GM23338 (cell line): Measurements from ENCODE around the gene POU2F3. TPM values are rescaled to one million over a fixed set of nuclear protein-coding genes. Genes with fewer than 3 reads are reported as not detected.

ENCODE experiments used
- ATAC-seq: fragments of 200-7000 bp; cut with Tn5 transposase; 3 replicates; pipeline ENCODE4 v1.9.1; 2020
- DNase-seq: peaks from one replicate; pipeline ENCODE4 v3.0.0-alpha.2; 2015; ENCODE audit warnings: low spot score
- H2AFZ ChIP-seq: fragments of 200-600 bp; sonication (generic); 2 replicates; pipeline ENCODE4 v1.8.0; 2016; ENCODE audit warnings: antibody characterized with exemption, mild to moderate bottlenecking, moderate library complexity
- H3F3A ChIP-seq: fragments of 200-600 bp; sonication (generic); replicated peaks from 2 replicates; pipeline ENCODE4 v1.8.0; 2017; ENCODE audit warnings: antibody characterized with exemption, mixed run types, low read depth
- H3K27ac ChIP-seq: fragments of 200-600 bp; sonication (generic); 2 replicates; pipeline ENCODE4 v1.6.1; 2016; ENCODE audit warnings: low read depth
- H3K27me3 ChIP-seq: fragments of 200-600 bp; sonication (generic); 2 replicates; pipeline ENCODE4 v1.8.0; 2016; ENCODE audit warnings: mild to moderate bottlenecking, mixed run types, moderate library complexity; ENCODE audit not compliant: insufficient read depth
- H3K36me3 ChIP-seq: fragments of 200-600 bp; sonication (generic); 2 replicates; pipeline ENCODE4 v1.8.0; 2016; ENCODE audit warnings: mild to moderate bottlenecking; ENCODE audit not compliant: insufficient read depth
- H3K4me1 ChIP-seq: fragments of 200-600 bp; sonication (generic); 2 replicates; pipeline ENCODE4 v1.8.0; 2016; ENCODE audit warnings: mild to moderate bottlenecking, moderate library complexity; ENCODE audit not compliant: insufficient read depth
- H3K4me2 ChIP-seq: fragments of 200-600 bp; sonication (generic); 2 replicates; pipeline ENCODE4 v1.7.1; 2017; ENCODE audit warnings: mixed run types
- H3K4me3 ChIP-seq: fragments of 200-600 bp; sonication (generic); 2 replicates; pipeline ENCODE4 v1.6.1; 2016; ENCODE audit warnings: mixed run types
- H3K79me2 ChIP-seq: fragments of 200-600 bp; sonication (generic); replicated peaks from 2 replicates; pipeline ENCODE4 v1.8.0; 2017; ENCODE audit warnings: mild to moderate bottlenecking; ENCODE audit not compliant: insufficient read depth
- H3K9me2 ChIP-seq: fragments of 200-600 bp; sonication (generic); 2 replicates; pipeline ENCODE4 v1.8.0; 2017; ENCODE audit not compliant: insufficient read depth
- H4K20me1 ChIP-seq: fragments of 200-600 bp; sonication (generic); replicated peaks from 2 replicates; pipeline ENCODE4 v1.8.0; 2017; ENCODE audit warnings: mild to moderate bottlenecking; ENCODE audit not compliant: insufficient read depth
- H3K27ac Mint-ChIP-seq: 2 replicates; pipeline ENCODE4 v1.8.0; 2020; ENCODE audit warnings: inconsistent platforms, mild to moderate bottlenecking, moderate library complexity, mixed read lengths
- H3K27me3 Mint-ChIP-seq: 3 replicates; pipeline ENCODE4 v1.8.0; 2022; ENCODE audit warnings: low read depth, mild to moderate bottlenecking, moderate library complexity, mixed read lengths, inconsistent platforms; ENCODE audit not compliant: insufficient read depth, poor library complexity
- H3K36me3 Mint-ChIP-seq: 3 replicates; pipeline ENCODE4 v1.8.0; 2021; ENCODE audit warnings: low read depth, mild to moderate bottlenecking, inconsistent platforms, moderate library complexity, mixed read lengths
- H3K4me1 Mint-ChIP-seq: 3 replicates; pipeline ENCODE4 v1.8.0; 2020; ENCODE audit warnings: mild to moderate bottlenecking, inconsistent platforms, mixed read lengths
- H3K4me3 Mint-ChIP-seq: 3 replicates; pipeline ENCODE4 v1.8.0; 2021; ENCODE audit warnings: moderate library complexity, mild to moderate bottlenecking, inconsistent platforms, mixed read lengths
- H3K9me3 Mint-ChIP-seq: 3 replicates; pipeline ENCODE4 v1.8.0; 2020; ENCODE audit warnings: moderate library complexity, mild to moderate bottlenecking, inconsistent platforms, mixed read lengths
- CREB1 ChIP-seq: fragments of 250-450 bp; sonication (Bioruptor Pico); IDR thresholded peaks from 2 replicates; pipeline ENCODE4 v1.5.0; 2020; ENCODE audit warnings: low read depth, mild to moderate bottlenecking, moderate library complexity
- CTCF ChIP-seq, 2 experiments: fragments of 200-600 bp in 1 of 2; sonication (generic) in 1 of 2; conservative IDR thresholded peaks; 2 replicates each; pipeline versions ENCODE4 v1.5.1 to v1.6.1; 2016 to 2017; ENCODE audit warnings: antibody characterized with exemption in 2 of 2, low read depth in 2 of 2, mild to moderate bottlenecking in 2 of 2, moderate library complexity in 1 of 2
- ETS1 ChIP-seq: IDR thresholded peaks from 2 replicates; pipeline ENCODE4 v1.6.1; 2016; ENCODE audit warnings: antibody characterized with exemption
- EZH2 ChIP-seq: fragments of 200-600 bp; sonication (generic); IDR thresholded peaks from one replicate; pipeline ENCODE4 v1.8.0; 2017; ENCODE audit warnings: antibody characterized with exemption, mild to moderate bottlenecking, low read depth; ENCODE audit not compliant: unreplicated experiment
- EZH2phosphoT487 ChIP-seq: fragments of 200-600 bp; sonication (generic); IDR thresholded peaks from one replicate; pipeline ENCODE4 v1.8.1; 2018; ENCODE audit warnings: antibody characterized with exemption; ENCODE audit not compliant: unreplicated experiment
- JUNB ChIP-seq: IDR thresholded peaks from one replicate; pipeline ENCODE4 v1.6.1; 2016; ENCODE audit warnings: antibody characterized with exemption; ENCODE audit not compliant: unreplicated experiment
- NANOG ChIP-seq: IDR thresholded peaks from 2 replicates; pipeline ENCODE4 v1.6.1; 2016; ENCODE audit warnings: antibody characterized with exemption, borderline replicate concordance
- POLR2AphosphoS5 ChIP-seq: IDR thresholded peaks from 2 replicates; pipeline ENCODE4 v1.6.1; 2016; ENCODE audit warnings: antibody characterized with exemption, low read depth
- REST ChIP-seq: IDR thresholded peaks from one replicate; pipeline ENCODE4 v1.6.1; 2018; ENCODE audit warnings: antibody characterized with exemption; ENCODE audit not compliant: unreplicated experiment
- STAT1 ChIP-seq: IDR thresholded peaks from one replicate; pipeline ENCODE4 v1.6.1; 2016; ENCODE audit warnings: antibody characterized with exemption; ENCODE audit not compliant: unreplicated experiment
- ZNF114 ChIP-seq: fragments of 250-450 bp; sonication (Bioruptor Pico); IDR thresholded peaks from 2 replicates; pipeline ENCODE4 v1.5.0; 2020; ENCODE audit warnings: mild to moderate bottlenecking, moderate library complexity
- ZNF331 ChIP-seq: fragments of 250-450 bp; sonication (Bioruptor Pico); IDR thresholded peaks from 2 replicates; pipeline ENCODE4 v1.5.0; 2020; ENCODE audit warnings: low read depth, mild to moderate bottlenecking, moderate library complexity
- ZNF462 ChIP-seq: fragments of 250-450 bp; sonication (Bioruptor Pico); IDR thresholded peaks from 2 replicates; pipeline ENCODE4 v1.5.0; 2020; ENCODE audit warnings: mild to moderate bottlenecking, moderate library complexity
- polyA plus RNA-seq: library from polyadenylated mRNA; unstranded; fragments of >200 nt; fragmentation: Nextera tagmentation; extraction: Ambion mirVana; gene quantifications from 2 replicates; pipeline ENCODE4 v1.2.1, GENCODE V29; 2016
- total RNA-seq: library from RNA; depleted of rRNA; stranded (reverse); fragments of >200 nt; shearing (Covaris generic); gene quantifications from 2 replicates; pipeline ENCODE4 v1.2.3, GENCODE V29; 2014

POU2F3 gene
- total and polyA plus RNA-seq, 2 experiments from 2014 or later, result 0.45 to 0.79 TPM

- TF ChIP-seq ZNF331 (no peak), POLR2AphosphoS5 (no peak), CTCF (conservative IDR thresholded peaks at IDR 0.05; ENCODE audit: low read depth in 2 of 2) (no peak), EZH2 (no peak), EZH2phosphoT487 (no peak), NANOG (no peak), ZNF114 (CRISPR knock-in tag) (no peak), REST (no peak), ETS1 (no peak), JUNB (no peak), ZNF462 (no peak), STAT1 (no peak), CREB1 (CRISPR knock-in tag) (no peak)
- Histone ChIP-seq H3K79me2 (no peaks in the 10 kb centered on the region), H3K9me2 (no peaks in the 10 kb centered on the region), H4K20me1 (no peaks in the 10 kb centered on the region), H3F3A (no peaks in the 10 kb centered on the region), H3K27ac (no peak overlapping the region), H3K27me3 (peaks cover 78% of the 10 kb centered on the region), H3K4me1 (peaks cover 24% of the 10 kb centered on the region), H3K36me3 (no peaks in the 10 kb centered on the region), H3K4me2 (no peak overlapping the region), H2AFZ (no peak overlapping the region), H3K4me3 (no peak overlapping the region)
- peaks cover 37% of the 10 kb centered on the region for H3K4me1 Mint-ChIP-seq
- H3K36me3 Mint-ChIP-seq, result no peaks in the 10 kb centered on the region
- H3K4me3 Mint-ChIP-seq, result no peak overlapping the region
- H3K9me3 Mint-ChIP-seq, result no peaks in the 10 kb centered on the region
- ATAC-seq (no peak), DNase-seq (no peak)
- no peak overlapping the region for H3K27ac Mint-ChIP-seq
- H3K27me3 Mint-ChIP-seq, result peaks cover 61% of the 10 kb centered on the region
These were observed 38.3 kb upstream of the POU2F3 start for GRCh38 chr11:120201653-120202052.
